ENCODE data around the gene RHD. TPM values are rescaled to one million over a fixed set of nuclear protein-coding genes. Genes with fewer than 3 reads are reported as not detected.

The RHD gene
- total and polyA plus RNA-seq, 10 of the 15 experiments (the other 5 are each of a cell fraction or from before 2014, with no cell fraction given), result 0.02 to 0.34 (median 0.18) TPM; not detected in 6

DNA sequence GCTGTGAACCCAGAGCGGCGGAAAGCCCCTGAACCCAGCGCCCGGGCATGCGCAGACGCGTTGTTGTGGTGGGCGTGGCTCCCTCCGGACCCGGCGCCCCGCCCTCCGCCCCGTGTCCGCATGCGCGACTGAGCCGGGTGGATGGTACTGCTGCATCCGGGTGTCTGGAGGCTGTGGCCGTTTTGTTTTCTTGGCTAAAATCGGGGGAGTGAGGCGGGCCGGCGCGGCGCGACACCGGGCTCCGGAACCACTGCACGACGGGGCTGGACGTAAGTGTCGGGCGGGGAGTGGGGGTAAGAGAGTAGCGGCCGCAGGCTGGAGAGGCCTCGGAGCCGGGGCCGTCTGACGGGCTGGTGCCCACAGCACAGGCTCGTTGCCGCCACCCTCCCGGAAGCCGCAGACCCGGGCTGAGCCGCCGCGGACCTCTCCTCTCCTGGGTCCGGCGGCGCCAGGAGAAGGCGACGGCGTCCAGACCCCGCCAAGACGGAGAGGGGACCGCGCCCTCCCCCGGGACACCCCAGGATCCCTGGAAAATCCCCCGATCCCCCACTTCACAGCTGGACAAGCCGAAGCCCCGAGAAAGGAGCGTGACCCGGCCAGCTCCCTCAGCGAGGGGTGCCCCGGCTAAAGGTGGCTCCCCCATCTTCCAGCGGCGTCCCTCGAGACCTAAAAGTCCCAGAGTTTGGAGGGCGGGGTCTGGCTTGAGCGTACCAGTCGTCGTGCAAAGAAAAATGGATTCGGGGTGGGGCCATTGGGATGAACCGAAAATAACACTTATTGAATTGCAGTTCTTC, 66.1 kb downstream of the RHD start, which contains the start of gene TMEM50A (continued):
- TF ChIP-seq PBX3 (IDR thresholded peaks at IDR 0.05; ENCODE audit: insufficient replicate concordance, low read depth, low read length), result no peak
- TF ChIP-seq BMI1 (IDR thresholded peaks at IDR 0.05; ENCODE audit: borderline replicate concordance), result no peak
- no peak for TF ChIP-seq SP1 (IDR thresholded peaks at IDR 0.05; ENCODE audit: low read depth, low read length)
- TF ChIP-seq, protein P1, sequence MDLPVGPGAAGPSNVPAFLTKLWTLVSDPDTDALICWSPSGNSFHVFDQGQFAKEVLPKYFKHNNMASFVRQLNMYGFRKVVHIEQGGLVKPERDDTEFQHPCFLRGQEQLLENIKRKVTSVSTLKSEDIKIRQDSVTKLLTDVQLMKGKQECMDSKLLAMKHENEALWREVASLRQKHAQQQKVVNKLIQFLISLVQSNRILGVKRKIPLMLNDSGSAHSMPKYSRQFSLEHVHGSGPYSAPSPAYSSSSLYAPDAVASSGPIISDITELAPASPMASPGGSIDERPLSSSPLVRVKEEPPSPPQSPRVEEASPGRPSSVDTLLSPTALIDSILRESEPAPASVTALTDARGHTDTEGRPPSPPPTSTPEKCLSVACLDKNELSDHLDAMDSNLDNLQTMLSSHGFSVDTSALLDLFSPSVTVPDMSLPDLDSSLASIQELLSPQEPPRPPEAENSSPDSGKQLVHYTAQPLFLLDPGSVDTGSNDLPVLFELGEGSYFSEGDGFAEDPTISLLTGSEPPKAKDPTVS (IDR thresholded peaks at IDR 0.05; ENCODE audit: low read depth, low read length), result no peak
- no peak for TF ChIP-seq HDAC6 (IDR thresholded peaks at IDR 0.05; ENCODE audit: unreplicated experiment)
- no peak for TF ChIP-seq CEBPB (IDR thresholded peaks at IDR 0.05; ENCODE audit: borderline replicate concordance in 1 of 2, low read depth in 2 of 2, low read length in 2 of 2)
- 0 out of 2 replicates have a peak, but pooled peaks have one; percentile 24 for TF ChIP-seq NRF1 (conservative IDR thresholded peaks at IDR 0.05; ENCODE audit: low read depth, low read length)
- TF ChIP-seq SIX5 (IDR thresholded peaks at IDR 0.05; ENCODE audit: low read depth, low read length, severe bottlenecking), result peak; percentile 3
- TF ChIP-seq GATAD2B (conservative IDR thresholded peaks at IDR 0.05; ENCODE audit: low read depth), result peak; percentile 94
- no peak for TF ChIP-seq RAD51 (IDR thresholded peaks at IDR 0.05)
- no peak for TF ChIP-seq FOXM1 (IDR thresholded peaks at IDR 0.05; ENCODE audit: low read depth, low read length)
- 0 out of 2 replicates have a peak, but pooled peaks have one; percentile 24 for TF ChIP-seq RFX5 (IDR thresholded peaks at IDR 0.05; ENCODE audit: low read depth, low read length)
- TF ChIP-seq, protein P2, sequence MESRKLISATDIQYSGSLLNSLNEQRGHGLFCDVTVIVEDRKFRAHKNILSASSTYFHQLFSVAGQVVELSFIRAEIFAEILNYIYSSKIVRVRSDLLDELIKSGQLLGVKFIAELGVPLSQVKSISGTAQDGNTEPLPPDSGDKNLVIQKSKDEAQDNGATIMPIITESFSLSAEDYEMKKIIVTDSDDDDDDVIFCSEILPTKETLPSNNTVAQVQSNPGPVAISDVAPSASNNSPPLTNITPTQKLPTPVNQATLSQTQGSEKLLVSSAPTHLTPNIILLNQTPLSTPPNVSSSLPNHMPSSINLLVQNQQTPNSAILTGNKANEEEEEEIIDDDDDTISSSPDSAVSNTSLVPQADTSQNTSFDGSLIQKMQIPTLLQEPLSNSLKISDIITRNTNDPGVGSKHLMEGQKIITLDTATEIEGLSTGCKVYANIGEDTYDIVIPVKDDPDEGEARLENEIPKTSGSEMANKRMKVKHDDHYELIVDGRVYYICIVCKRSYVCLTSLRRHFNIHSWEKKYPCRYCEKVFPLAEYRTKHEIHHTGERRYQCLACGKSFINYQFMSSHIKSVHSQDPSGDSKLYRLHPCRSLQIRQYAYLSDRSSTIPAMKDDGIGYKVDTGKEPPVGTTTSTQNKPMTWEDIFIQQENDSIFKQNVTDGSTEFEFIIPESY (IDR thresholded peaks at IDR 0.05), result no peak
- TF ChIP-seq EZH2 (IDR thresholded peaks at IDR 0.05; ENCODE audit: borderline replicate concordance, control insufficient read depth, low read depth, low read length), result no peak
- 0 out of 3 replicates have a peak, but pooled peaks of 1 of the 2 experiments have one; percentile 5 for TF ChIP-seq EGR1 (IDR thresholded peaks at IDR 0.05; ENCODE audit: borderline replicate concordance in 1 of 2, low read depth in 2 of 2, low read length in 2 of 2)
- TF ChIP-seq WRNIP1 (IDR thresholded peaks at IDR 0.05; ENCODE audit: borderline replicate concordance, low read depth, low read length), result no peak
- TF ChIP-seq HDAC2 (IDR thresholded peaks at IDR 0.05), result no peak
- TF ChIP-seq ASH2L (IDR thresholded peaks at IDR 0.05; ENCODE audit: borderline replicate concordance, low read depth), result no peak
- peak; percentile 74; the same call in 1 of the 2 replicates for TF ChIP-seq SMAD5 (IDR thresholded peaks at IDR 0.05; ENCODE audit: low read depth)
- no peak for TF ChIP-seq FOXK2 (IDR thresholded peaks at IDR 0.05)
- TF ChIP-seq ZNF207 (IDR thresholded peaks at IDR 0.05; ENCODE audit: borderline replicate concordance), result peak; percentile 31; the same call in 1 of the 2 replicates
- TF ChIP-seq RELA (IDR thresholded peaks at IDR 0.05; ENCODE audit: borderline replicate concordance, partially characterized antibody), result peak; percentile 14
- peak; percentile 76 to 83 for TF ChIP-seq IKZF2 (IDR thresholded peaks at IDR 0.05)
- peak; percentile 63; the same call in 1 of the 2 replicates for TF ChIP-seq HDGF (IDR thresholded peaks at IDR 0.05)
- TF ChIP-seq TCF3 (IDR thresholded peaks at IDR 0.05; ENCODE audit: borderline replicate concordance, insufficient read depth, low read depth, low read length), result no peak
- no peak for TF ChIP-seq CHD2 (IDR thresholded peaks at IDR 0.05; ENCODE audit: borderline replicate concordance, low read depth, low read length)
- TF ChIP-seq DPF2 (IDR thresholded peaks at IDR 0.05), result peak; percentile 79
